Measurements from ENCODE around the gene ADI1.

Gene ADI1, protein sequence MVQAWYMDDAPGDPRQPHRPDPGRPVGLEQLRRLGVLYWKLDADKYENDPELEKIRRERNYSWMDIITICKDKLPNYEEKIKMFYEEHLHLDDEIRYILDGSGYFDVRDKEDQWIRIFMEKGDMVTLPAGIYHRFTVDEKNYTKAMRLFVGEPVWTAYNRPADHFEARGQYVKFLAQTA

DNA sequence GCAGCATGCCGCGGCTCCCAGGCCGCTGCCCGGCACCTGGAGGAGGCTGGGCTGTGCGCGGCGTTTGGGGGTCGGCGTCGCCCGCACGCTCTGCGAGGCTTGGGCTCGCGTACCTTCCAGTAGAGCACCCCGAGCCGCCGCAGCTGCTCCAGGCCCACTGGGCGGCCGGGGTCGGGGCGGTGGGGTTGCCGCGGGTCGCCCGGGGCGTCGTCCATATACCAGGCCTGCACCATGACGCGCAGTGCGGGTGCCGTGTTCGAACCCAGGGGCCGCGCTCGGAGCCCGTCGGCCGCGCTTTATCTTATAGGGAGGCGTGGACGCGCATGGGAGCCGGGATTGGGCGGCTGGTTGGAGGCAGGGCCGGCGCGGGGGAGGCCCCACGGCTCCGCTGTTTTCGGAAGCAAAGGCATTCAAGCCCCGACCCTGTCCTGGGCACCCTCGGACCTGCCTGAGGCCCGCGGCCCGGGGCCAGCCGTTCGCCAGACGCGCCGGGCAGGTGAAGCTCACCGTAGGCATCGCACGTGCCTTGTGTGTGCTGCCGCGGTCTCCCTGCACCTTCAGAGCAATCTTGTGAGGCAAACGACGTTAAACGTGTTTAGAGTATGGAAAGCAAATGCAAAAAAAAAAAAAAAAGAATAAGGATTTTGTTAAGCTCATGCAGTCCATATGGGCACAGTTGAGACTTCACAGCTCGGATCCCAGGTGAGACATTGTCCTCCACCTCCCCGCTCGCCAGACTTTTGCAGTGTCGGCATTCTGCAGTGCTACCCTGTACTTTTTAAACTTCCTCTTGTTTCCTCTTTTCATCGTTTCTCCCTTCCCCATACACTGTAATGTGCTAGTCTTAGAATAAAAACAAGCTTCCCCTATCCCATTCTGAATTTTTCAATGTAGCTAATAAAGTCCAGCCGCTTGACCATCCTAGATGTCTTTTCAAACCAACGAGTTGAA is at the start of gene ADI1:
Gene ADI1 (minus strand): TSS at position 277 of the 951 bp plus-strand sequence. CDS start 44 bp downstream, at position 233.
- DNase-seq = peak; percentile 84

DNA sequence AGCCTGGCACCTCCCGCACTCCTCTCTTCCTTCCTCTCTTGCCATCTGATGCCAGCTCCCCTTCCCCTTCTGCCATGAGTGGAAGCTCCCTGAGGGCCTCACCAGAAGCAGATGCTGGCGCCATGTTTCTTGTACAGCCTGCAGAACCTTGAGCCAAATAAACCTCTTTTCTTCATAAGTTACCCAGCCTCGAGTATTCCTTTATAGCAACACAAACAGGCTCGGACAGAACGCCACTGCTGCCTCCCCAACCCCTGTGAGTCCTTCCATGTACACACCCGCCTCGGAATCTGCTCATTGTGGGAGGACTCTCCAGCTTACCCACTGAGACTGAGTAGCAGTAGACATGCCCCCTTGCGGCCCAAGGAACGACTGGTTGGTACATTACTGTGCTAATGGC is 47.5 kb upstream of the ADI1 start:
- no peak for DNase-seq

DNA sequence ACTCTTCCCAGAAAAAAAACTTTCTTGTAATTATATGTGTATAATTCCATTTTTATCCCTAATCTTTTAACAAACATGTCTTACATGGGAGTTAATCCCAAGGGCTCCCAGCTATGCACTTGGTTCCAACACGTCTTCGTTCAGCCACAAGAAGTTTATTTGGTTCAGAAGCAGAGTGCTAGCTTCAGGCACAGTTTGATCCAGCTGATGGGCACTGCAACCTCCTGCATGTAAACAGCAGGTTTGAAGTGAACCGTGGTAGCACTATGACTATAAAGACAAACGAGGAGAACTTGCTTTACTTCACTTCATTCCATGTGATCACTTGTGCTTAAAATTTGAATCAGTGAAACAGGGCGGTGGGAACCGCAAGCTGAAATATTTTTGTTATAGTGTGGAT is 45.8 kb upstream of the ADI1 start:
- no peak for DNase-seq

DNA sequence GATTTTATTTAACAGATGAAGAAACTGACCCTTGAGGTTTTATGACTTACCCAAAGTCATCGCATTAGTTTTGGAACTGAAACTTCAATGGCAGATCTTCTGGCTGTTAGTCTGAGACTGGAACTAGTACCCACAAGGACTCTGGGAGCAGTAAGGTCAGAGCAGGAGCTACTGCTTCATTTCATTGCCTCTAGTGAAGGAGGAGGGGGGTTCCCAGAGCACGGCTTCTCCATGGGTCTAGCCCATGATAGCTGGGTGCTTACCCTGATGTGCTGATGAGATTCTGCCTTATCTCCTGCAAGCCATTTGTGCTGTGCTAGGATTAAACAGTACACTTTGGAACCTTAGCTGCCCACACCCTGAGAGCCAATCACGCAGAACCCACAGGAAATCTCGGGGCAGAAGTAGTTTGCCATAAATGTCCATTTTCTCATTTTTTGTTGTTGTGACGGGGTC is 44.2 kb upstream of the ADI1 start:
- no peak for DNase-seq

DNA sequence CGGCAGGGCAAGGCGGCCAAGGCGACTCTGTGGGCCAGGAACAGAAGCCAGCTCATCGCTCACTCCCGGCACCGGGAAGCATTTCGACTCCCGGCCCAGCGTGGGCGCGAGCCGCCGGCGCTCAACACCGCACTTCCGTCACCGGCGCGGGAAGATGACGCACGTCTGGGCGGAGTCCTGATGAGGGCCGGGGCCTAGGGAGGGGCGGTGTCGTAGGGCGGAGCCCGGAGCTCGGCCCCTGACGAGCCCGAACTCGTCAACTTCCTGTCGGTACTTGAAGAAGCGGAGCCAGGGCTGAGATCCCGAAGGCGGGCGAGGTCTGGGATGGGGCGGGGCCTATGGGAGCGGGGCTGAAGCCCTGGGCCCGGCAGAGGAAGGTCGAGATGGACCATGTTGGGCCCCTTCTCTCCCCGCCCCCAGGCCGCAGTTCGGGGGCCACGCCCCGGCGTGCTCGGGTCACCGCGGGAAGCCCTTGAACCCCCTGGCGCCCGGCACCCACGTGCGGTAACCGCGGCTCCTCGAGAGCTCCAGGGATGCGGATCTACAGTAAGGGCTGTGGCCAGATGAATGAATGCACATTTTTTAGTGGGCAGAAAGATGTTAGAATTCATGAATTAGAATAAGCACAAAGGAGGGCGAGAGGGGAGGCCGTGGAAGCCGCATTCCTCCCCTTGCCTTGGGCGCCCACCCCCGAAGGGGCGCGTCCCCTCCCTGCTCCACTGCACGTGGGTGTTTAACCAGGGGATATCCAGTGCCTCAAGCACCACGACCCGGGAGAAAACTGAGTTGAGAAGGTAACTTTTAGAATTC is 39.1 kb upstream of the ADI1 start, which contains the start of gene RNASEH1:
Gene RNASEH1 (minus strand): TSS at position 129 of the 810 bp plus-strand sequence. CDS start 73 bp downstream, at position 56.
- DNase-seq = peak; percentile 98

DNA sequence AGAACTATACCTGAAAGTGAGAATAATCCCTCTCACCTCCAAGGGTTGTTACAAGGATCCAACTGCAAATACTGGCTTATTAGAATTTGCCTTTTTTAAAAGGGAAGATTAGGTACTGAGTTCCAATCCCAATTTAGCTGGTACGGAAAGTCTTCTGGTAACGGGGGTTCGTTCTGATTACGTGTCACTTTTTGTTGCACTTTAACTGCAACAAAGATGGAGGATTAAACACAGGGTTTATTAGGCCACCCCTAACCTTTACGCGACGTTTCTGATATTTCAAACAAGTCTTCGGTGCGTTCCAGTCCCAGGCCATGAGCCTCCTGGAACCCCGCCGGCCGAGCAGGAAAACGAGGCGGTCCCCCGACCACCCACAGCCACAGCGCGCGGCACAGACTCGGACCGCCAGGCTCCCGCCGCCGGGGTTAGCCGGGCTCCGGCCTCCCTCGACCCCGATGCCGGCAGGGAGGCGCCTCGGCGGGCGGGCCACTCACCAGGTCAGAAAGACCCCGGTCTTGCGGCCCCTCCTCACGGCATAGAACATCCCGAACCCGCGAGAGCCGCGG is 38.4 kb upstream of the ADI1 start:
- no peak for DNase-seq

DNA sequence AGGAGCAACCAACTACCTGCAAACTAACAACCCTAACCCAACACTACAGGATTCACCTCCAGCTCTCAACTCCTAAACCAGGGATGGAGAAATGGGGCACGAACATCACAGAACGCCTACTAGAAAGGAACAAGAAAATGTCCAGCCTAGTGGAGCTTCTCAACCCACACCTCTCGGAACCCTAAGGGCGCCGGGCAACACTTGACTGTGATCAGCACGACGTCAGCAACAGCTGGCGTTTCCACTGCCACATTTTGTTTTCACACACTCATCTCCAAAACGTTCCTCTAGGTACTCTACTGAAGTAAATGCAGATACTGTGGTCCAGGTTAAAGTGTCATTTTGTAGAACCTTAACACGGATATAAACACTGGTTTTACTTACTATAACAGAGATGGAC is 34.6 kb upstream of the ADI1 start:
- no peak for DNase-seq

DNA sequence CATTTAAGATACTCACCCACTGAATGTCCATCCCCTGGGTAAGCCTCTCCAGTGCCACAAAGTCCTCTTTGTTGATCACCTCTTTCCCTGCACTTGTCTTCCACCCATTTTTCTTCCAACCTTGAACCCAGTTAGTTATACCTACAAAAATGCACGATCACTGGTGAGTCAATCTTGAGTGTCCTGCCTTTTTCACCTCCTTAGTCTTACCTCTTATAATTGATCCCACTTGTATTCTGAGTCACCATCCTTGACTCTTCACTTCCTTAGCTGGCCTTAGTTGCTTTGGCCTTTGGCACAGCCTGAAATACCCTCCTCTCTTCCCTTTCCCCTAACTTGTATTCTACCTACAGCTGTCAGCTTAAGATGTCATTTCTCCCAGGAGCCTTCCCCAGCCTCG is 28.6 kb upstream of the ADI1 start:
- no peak for DNase-seq

DNA sequence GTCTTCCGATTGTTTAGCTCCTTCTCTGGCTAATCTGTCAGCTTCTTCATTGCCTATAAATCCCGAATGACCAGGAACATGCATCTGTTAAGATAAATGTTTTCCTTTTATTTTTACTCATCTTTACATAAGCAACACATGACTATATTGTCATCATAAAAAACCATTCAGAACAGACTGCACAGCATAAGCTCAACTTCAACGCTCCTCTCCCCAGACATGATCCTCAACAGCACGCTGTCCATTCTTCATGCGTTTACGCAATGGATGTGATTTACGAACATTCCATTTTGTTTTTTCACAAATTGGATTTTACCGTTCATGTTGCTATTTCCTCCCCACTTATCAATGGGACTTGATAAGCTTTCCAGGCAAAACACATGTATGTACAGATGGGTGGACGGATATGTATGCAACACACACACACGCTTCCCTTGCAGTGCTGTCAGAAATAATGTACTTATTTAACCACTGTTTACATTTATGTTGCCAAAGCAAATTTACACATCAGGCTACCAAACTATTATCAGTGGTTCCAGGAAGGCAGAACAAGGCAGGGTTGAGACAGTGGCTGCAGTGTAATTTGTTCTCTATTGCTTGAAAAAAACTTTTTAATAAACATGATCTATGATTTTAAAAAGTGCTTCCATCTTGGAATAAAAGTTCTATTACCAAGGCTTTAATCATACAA is 26.6 kb upstream of the ADI1 start:
- DNase-seq = no peak

DNA sequence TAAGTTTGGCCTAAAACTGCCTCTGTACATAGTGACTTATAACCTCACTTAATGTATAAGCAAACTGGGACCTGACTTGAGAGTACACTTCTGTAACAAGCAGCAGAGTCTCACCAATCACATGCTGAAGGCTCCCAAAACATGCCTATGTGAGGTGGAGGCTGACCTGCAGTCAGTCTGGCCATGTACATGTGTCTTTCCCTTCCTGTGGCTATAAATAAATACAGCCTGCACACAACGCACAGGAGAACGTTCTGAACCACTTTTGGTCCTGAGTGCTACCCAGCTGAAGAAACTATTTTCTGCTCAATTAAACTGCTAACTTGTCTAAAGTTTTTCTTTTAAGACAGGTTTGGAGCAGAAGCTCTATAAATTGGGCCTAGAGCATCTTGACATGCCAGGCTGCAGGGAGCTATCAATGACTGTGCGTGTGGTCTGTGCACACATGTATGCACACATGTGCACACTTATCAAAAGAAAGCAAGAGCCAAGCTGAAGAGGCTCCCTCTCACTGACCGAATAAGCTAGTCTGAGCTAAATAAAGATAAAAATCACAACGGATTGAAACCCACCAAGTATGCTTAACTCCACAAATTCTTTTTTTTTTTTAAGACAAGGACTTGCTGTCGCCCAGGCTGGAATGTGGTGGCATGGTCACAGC is 23.8 kb upstream of the ADI1 start:
- DNase-seq = no peak

DNA sequence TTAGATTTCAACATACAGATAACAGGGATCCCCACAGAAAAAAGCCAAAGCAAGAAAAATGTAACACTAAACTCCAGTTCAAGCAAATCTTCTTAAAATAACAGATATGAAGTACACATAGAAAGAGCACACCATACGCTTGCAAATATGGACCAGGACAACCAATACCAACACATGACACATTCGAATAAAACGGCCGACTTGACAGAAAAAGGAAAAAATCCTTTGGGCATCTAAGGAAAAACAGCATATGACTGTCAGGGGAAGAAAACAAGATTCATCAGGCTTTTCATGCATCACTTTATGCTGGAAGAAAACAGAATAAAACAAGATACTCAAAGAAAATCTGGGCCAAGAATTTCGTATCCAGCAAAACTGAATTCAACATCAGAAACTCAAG is 22.8 kb upstream of the ADI1 start:
- DNase-seq = no peak

DNA sequence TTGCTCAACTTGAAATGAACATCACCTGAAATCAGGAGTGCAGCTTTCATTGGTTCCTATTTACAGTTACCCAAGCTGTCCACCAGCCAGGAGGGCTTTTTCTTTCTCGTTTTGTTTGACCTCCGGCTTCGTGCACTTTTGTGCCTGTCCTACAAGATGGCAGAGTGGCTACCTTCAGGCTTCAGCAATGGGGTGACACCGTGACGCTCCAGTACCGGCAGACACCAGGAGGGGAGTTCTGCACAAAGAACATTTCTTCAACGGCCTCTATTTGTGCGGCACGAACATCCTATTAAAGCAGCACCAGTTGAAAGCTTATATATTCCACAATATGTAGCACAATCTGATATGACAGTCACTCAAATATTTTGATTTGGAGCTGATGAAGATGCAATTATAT is 20.5 kb upstream of the ADI1 start:
- DNase-seq = no peak

DNA sequence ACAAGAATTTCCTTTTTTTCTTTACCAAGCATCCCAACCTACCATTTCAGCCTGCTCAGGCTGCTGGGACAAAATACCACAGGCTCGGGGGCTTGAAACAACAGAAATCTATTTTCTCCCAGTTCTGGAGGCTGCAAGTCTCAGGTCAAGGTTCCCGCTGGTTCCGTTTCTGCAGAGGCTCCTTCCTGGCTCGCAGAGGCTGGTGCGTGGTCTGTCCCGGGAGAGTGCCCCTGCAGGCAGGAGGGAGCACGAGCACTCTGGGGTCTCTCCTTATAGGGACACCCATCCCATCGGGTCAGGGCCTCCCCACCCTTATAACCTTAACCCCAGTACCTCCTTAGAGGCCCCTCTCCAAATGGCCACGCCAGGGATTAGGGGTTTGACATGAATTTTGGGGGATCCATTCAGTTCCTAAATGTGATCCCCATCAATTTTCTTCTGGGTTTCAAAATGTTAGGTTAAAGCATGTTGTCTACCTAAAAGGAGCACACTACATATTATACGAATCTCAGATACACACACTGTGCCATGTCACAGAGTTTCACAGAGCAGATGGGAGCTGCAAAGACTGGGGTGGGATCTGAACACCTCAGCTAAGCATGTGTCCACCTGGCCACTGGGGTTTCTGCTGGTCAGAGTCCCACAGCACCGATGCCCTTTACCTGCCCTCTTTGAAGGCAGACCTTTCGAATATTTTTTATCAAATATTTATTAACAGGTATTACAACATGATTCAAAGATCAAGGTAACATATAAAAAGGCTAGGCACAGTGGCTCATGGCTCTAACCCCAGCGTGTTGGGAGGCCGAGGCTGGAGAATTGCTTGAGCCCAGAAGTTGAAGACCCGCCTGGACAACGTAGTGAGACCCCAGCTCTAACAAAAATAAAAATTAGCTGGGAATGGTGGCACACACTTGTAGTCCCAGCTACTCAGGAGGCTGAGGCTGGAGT is 17.6 kb upstream of the ADI1 start:
- peak; percentile 59 for DNase-seq

DNA sequence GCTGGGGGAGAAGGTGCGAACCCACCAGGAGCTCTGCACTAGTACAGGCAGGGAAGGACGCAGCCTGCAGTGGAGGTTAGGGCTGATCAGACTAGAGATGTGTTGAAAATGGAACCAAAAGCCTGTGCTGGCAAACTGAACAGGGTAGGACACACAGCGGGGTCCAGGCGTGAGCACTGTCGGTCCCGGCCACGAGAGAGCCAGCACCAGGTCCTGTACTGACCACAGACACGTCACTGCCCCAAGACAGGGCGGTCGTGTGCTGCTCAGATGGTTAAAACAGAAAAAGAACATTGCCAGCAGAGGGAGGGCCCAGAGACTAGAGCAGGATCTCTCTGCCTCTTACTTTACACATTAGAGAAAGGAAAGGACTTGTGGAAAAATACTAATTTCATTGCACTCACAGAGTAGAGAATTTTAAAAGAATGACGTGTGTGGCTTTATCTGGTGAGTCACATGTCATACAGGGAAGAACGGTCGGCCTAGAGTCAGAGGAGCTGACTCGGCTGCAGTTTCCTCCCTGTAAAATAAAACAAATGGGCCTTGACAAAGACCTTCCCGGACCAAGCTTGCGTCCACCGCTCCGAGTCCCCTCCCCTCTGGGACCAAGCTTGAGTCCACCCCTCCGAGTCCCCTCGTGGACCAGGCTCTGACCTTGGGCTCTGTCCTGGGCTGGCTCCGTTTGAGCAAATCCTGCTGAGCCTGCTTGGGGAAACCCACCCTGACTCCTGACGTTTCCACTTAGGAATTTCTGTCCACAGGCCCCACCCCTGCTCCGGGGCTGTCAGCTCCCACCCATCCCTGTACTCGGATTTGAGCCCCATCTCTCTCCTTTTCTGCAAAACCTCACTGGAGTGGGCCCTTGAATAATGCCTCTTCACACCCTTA is 16.7 kb upstream of the ADI1 start:
- peak; percentile 91 for DNase-seq

DNA sequence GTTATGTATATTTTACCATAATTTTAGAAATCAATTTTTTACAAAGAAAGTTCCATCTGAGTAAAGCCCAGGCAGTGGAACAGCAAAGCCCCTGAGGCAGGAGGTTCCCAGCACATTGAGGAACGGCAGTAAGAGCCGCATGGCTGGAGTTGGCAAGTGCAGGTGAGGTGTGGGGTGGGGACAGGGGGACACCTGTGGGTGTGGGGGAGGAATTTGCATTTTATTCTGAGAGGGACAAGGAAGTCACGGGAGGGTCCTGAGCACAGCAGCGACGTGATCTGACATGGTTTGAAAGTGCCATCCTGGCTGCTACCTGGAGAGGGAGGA is 16.1 kb upstream of the ADI1 start:
- DNase-seq = no peak

DNA sequence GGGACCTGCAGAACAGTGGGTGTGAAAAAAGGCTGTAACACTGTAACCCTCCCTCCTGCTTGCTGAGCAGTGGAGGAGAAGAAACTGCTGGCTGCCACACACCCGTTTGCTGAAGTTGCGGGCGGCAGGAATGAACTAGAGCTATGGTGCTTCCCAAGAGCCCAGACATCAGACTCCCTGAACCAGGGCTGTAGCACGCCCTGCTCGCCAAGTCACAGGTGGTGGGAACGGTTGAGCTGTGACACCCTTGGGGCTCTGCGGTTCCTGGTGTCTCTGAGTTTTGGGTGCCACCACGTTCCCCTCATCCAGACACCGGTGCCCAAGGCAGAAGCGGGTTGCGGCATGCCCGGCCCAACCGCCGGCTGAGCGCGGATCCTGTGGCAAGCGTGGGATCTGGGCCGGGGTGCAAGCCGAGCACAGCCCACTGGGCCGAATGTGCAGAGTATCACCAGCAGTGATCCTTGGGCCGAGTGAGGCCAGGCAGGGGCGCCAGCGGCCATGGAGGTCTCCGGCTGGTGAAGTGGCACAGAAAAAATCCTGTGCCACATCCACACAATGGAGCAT is 15.0 kb upstream of the ADI1 start:
- no peak for DNase-seq

DNA sequence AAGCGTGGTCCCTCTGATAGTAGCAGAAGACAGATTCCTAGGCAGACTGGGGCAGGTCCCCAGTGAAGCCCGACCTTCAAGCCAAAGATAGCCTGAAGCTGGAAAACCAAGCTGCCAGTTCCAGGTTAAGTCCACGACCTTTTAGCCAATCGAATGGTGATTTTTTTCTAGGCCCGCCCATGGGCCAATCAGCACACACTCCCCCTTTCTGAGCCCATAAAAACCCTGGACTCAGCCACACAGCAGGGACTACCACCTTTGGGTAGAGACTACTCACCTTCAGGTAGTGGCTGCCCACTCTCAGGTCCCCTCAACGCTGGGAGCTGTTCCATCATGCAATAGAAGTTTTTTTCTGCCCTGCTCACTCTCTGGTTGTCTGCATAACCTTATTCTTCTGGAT is 14.5 kb upstream of the ADI1 start:
- DNase-seq = no peak

DNA sequence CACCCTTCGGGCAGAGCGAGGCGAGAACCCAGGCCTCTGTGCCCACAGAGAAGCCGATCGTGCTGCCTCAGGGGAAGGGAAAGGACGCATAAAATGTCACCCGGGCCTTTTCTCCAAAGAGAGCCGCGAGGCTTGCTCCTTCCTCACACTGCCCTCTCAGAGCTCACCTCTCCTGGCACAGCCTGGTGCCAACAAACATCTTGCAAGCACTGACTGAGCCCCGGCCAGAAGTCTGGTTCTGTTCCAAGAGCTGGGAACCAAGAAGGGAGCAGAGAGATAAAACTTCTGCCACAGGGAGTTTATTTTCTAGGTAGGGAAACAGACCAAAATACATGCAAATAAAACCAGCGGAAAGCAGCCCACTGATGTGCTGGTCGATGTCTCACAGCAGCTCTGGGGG is 13.6 kb upstream of the ADI1 start:
- no peak for DNase-seq

DNA sequence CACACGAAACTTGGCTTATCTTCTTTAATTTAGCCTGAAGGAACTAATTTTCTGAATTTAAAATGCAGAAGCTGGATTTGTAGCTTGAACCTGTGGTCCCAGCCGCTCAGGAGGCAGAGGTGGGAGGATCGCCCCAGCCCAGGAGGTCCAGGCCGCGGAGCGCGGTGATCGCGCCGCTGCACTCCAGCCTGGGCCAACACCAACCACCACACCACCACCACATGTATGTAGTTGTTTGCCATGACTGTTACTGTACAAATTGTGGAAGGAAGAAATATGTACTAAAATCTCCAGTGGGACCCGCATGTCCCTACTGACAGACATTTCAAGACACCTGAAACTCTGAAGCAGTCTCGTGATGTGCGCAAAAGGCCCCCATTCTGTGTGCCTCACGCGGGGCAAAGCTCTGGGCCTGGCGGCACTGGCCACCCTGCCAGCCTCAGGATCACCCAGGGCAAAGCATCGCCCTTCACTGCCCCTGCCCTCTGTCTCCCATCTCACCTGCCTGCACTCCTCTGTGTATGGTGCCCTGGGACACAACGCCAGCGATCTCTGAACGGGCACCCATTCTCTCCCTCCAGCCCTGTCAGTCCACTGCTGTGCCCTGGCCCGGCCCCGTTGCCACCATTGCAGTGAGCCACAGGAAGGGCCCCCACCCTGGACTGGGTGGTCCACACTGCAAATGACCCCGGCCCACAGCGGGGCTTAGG is 10.1 kb upstream of the ADI1 start:
- DNase-seq = no peak

All from EL (cell line).